Right kidney (tissue), 1 donor: ENCODE results near the gene RELCH.
A peak's percentile ranks its signal among the peaks of the same experiment; 100 is the strongest.

Experiments used
- DNase-seq: peaks from one replicate; pipeline ENCODE4 v3.0.0-alpha.2; 2016

The RELCH gene

GRCh38 chr18:62323483-62324180 lies 136.6 kb downstream of the RELCH start:
- no peak for DNase-seq

GRCh38 chr18:62324181-62324828 lies 137.2 kb downstream of the RELCH start:
- DNase-seq, result no peak

- peak; percentile 65 for DNase-seq
Measured at GRCh38 chr18:62324917-62325805, 138.1 kb downstream of the RELCH start, which contains the start of gene TNFRSF11A. TSS of gene TNFRSF11A (plus strand) at chr18:62325310. CDS start at chr18:62325353, 43 bp downstream.

DNA sequence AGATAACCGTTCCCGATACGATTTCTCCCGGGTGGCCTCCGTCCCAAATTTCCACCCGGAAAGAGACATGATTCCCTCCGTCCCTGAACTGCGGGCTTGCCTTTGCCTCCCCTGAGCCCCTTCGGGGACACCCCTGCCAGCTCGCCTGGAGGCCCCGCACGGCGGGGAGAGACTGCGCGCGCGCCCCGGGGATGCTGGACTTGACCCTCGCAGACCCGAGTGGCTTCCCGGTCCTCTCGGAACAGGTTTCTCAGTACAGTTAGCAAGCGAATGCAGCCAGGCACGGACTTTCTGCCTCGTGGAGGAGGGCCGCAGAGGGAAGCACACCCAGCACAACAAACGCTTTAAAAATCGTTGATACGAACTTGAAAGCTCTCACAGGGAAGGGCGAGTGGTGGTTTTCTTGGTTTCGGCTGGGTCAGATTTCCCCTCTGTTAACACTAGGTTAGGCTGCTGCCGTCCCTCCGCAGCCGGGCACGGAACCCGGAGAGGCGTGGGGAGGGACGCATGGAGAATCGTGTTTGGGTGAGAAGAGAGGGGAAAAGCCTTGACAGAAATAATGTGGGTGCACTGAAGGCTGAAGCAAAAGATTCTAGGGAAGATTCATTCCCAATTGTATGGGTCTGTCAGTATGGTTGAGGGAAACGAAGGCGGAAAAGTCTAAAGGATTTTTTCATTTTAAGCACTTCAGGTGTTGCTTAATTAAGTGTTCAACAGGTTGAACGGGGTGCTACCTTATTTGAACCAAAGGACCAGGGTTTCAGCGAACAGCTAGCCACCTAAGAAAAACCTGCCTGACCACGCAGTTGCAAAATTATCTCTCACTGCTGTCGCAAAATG lies 139.0 kb downstream of the RELCH start:
- peak; percentile 71 for DNase-seq

- no peak for DNase-seq
Measured at GRCh38 chr18:62326646-62327348, 139.7 kb downstream of the RELCH start.

DNA sequence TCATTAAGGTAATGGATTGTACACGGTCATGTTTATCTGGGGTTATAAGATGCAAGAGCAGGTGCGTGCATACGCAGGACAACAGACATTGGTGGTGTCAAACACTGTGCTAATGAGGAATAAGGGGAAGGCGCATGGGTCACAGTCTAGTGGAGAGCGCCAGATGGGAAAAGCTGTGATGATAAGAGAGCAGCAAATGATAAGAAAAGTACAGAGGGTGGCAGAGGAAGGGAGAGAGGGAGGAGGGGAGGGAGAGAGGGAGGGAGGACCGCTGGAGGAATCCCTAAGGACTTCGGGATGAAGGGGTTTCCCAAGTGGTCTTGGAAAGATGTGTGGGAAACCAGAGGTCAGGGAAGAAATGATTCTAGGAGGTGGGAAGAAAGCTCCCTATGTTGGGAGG lies 140.9 kb downstream of the RELCH start:
- DNase-seq, result no peak

DNA sequence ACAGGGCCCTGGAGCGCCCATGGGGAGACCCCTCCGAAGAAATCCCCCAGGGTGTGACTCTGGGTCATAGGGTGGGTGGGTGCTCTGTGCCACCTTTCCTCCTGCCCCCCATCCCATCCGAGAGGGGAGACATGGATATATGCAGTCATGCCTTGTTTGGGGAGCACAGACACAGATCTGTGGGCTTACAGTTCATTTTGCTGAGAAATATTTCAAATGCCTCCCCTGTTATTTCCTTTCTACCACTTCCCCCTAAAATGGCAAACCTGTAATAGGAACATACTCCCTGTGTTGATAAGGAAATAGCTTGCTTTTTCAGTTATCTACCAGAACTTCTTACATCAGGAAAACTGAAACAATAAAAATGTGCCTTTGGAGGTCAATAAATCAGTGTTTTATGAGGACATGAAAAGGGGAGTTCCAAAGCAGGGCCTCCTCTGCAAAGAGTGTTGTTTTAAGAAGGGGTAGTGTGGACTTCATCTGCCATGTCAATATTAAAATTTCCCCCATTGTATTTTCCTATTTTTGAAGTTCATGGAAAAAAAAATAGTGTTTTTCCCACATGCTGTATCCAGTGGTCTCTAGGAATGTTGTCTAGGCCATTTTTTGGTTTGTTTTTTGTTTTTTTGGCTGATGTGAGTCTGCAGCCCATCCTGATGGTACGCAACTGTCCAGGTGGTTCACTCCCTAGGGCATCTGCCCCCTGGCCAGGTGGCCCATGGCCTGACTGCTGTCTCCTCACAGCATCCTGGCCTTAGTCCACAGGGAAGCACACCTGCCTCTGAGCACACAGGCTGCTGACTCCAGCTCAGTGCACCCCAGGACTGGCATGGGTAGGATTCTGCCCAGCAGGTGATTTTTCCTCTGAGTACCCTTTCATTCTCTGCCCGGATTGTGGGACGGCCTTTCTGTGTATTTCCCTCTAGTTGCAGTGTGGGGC lies 141.8 kb downstream of the RELCH start:
- no peak for DNase-seq

- DNase-seq, result no peak
Measured at GRCh38 chr18:62329691-62330454, 142.8 kb downstream of the RELCH start.

GRCh38 chr18:62330650-62331049 lies 143.6 kb downstream of the RELCH start:
- DNase-seq, result no peak

DNA sequence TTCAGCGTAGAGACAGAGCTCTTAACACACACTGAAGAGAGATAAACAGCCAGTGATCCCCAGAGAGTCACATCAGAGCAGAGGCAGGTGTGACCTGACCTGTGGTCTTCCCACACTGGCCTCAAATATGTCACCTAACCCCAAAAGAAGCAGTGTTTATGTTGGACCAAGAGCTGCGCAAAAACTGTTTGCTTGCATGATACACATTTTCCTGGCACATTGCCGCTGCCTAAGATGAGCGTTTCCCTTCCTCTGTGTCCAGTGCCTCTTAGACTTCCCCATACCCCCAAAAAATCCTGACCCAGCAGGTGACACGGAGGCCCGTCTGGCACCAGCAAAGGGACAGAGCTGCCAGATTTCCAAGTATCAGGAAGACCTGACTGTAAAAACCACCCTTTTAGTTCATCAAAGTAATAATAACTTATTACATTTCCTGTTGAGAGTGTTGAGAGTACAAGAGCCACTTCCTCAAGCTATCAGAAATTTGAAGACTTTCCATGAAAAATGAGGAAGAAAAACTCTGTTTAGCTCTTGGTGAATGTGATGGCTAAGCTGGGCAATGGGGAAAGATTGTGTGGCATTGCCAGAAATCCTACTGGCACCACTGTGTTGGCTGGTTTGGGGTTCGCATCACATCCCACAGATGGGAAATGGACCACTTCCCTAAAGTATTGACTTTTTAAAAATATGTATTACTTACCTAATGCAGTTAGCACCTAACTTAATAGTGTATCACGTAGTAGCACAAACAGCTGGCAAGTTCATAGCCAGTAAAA lies 144.7 kb downstream of the RELCH start:
- DNase-seq, result no peak

DNA sequence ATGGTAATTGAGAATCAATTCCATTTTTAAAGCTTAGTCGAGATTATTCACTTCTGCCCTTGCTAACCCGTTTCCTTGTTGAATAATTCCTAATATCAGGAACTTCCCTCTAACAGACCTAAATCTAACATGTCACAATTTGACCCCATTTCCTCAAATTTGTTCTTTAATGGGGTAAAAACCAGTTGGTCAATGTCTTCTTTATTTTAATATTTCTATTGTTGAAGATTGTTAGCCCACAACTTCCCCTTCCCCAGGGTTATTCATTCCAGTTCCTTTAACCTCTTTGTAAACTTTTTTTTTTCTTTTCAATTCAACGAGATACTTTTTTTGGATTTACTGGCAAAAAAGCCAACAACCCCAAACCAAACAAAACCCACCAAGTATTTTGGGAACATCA lies 145.4 kb downstream of the RELCH start:
- no peak for DNase-seq

- DNase-seq, result no peak
Measured at GRCh38 chr18:62332964-62333695, 146.1 kb downstream of the RELCH start.

DNA sequence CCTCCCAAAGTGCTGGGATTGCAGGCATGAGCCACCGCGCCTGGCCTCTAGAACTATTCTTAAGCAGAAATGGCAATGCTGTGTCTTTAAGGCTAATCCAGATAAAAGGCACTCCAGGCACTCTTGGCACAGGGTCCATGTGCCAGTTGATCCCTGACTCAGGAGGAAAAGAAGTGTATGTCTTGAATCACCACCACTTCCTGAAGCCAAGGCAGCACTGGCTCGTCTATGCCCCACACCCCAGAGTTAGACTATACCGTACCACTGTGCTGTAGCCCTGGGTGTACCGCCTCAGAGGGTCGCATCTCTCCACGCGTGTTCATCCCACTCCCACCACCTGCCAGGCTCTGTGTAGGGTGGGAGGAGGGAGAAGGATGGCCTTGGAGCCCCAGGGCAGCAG lies 147.1 kb downstream of the RELCH start:
- no peak for DNase-seq

GRCh38 chr18:62335494-62335893 lies 148.4 kb downstream of the RELCH start:
- no peak for DNase-seq

GRCh38 chr18:62336618-62337017 lies 149.6 kb downstream of the RELCH start:
- DNase-seq, result no peak

GRCh38 chr18:62337336-62337735 lies 150.3 kb downstream of the RELCH start:
- no peak for DNase-seq

- DNase-seq, result no peak
Measured at GRCh38 chr18:62338446-62339105, 151.5 kb downstream of the RELCH start.
